SH-SY5Y (cell line): ENCODE results near the gene MX2.

Source experiments
- GATA2 ChIP-seq: IDR thresholded peaks from 2 replicates; pipeline ENCODE4 v1.6.1; 2011; ENCODE audit warnings: mild to moderate bottlenecking, low read depth, low read length
- GATA3 ChIP-seq: IDR thresholded peaks from 2 replicates; pipeline ENCODE4 v1.6.1; 2011; ENCODE audit warnings: low read depth, mild to moderate bottlenecking, low read length, moderate library complexity

MX2 gene

DNA sequence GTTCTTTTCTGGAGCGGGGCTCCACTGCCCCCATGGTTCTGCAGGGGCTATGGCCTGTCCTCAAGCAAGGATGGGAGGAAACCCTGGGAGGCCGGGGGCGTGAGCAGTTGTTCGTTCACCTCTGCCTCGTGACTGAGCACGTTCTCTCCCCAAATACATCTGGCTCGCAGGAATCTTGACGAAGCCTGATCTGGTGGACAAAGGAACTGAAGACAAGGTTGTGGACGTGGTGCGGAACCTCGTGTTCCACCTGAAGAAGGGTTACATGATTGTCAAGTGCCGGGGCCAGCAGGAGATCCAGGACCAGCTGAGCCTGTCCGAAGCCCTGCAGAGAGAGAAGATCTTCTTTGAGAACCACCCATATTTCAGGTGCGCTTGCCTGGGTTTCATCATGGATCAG, 79.7 kb downstream of the MX2 start:
- no peak for TF ChIP-seq GATA3

DNA sequence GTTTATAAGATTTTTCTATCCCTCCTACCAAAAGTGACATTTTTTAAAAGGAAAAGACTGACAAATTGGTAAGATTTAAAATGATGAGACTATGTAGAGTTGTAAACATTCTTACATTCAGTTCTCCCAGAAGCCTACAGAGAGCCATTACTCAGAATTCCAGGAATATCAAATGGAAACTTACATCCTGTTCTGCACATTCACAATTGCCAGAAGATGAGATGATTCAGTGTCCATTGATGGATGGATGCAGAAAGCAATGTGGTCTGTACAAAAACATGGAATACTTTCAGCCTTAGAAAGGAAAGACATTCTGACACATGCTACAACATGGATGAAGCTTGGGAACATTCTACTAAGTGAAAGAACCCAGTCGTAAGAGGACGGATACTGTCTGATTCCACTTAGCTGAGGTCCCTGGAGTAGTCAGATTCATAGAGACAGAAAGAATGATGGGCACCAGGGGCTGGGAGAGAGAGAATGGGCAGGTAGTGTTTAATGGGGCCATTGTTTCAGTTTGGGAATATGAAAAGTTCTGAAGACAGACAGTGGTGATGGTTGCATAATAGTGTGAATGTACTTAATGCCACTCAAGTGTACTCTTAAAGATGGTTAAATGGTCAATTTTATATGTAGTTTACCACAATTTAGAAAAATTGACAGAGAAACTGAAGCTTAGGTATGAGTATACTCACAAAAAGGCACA, 80.8 kb downstream of the MX2 start:
- TF ChIP-seq GATA3 (no peak), GATA2 (no peak)

DNA sequence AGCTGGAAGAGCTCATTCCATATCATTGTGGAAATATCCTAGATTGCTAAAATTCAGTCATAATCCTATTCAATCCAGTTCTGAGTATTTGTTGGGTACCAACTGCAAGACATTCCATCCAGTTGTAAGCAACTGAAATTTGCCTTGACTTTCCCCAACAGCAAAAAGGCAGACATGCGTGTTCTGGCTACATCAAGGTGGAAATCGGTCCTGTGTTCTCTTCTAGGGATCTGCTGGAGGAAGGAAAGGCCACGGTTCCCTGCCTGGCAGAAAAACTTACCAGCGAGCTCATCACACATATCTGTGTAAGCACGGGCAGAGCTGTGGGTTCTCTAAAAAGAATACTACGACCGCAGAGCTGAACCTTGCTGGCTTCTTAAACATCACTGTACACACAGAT, 81.7 kb downstream of the MX2 start:
- no peak for TF ChIP-seq GATA3
- TF ChIP-seq GATA2, result no peak

DNA sequence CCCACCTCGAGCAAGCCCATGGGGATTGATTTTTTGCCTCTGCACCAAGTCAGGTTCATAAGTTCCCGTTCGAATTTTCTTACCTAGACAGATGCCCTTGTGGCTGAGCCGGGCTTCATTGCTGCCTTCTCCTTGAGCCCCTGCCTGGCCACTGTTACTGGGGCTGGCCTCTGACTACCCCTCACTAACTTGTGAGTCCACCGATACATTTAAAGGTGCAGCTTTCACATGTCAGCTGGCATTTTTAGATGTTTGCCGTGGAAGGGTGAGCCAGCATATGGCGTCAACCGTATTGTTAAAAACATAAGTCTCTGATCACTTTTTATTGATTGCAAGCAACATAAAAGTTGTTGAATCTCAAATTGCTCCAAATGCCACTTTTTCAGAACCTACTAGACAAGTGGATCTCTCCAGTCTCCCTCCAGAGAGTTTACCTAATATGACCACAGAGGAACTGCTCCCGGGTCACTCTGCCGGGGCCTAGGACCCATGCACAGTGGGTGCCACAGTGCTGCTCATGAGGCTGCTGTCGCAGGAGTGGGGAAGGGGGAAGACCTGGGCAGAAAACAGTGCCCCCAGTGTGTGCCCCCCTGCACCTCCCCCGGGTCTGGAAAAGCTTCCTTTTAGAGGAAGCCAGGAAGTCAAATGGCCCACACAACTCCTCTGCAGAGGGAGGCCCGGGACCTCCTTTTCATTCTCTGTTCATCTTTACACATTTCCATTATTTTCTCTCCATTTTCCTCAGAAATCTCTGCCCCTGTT, 83.1 kb downstream of the MX2 start:
- no peak for TF ChIP-seq GATA2
- no peak for TF ChIP-seq GATA3

DNA sequence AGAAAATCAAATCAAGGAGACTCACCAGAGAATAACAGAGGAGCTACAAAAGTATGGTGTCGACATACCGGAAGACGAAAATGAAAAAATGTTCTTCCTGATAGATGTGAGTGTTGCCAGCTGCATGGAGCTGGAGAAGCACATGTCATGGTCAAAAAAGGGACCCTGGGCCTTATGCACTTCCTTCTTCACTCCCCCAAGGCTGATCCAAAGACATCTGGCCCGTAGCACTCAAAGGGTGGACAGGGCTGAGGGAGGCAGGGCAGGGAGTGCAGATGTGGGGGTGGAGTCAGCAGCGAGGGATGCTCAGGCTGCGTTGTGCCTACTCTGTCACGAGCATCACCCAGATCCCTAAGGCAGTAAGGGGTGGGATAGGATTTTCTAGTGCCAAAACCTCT, 83.6 kb downstream of the MX2 start:
- no peak for TF ChIP-seq GATA3
- no peak for TF ChIP-seq GATA2

DNA sequence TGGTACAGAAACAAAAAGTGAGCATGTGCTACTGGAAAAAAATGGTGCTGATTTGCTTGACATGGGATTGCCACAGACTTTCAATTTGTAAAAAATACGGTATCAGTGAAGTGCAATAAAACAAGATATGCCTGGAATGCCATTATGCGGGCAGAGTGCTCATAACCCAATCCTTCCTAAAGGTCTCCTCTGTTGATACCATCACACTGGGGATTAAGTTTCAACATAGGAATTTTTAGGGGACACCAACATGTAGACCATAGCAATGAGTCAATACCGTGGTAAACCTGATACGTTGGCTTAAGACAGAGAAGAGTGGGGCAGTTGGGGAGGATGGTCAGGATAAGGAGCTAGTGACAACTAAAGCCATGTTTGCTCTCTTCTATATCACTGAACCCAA, 84.8 kb downstream of the MX2 start:
- TF ChIP-seq GATA2 (no peak), GATA3 (no peak)

DNA sequence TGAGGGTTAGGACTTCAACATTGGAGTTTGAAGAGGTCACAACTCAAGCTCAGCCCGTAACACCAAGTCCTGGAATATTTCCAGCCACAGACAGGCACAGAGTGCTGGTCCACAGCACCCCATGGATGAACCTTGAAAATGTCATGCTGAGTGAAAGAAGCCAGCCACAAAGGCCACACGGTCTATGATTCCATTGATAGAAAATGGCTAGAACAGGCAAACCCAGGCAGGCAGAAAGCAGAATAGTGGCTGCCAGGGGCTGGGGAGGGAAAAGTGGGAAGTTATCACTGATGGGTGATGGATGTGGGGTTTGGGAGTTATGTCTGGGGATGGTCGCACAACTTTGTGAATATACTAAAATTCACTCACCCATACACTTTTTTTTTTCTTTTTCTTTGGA, 85.5 kb downstream of the MX2 start:
- TF ChIP-seq GATA2 (no peak), GATA3 (no peak)

DNA sequence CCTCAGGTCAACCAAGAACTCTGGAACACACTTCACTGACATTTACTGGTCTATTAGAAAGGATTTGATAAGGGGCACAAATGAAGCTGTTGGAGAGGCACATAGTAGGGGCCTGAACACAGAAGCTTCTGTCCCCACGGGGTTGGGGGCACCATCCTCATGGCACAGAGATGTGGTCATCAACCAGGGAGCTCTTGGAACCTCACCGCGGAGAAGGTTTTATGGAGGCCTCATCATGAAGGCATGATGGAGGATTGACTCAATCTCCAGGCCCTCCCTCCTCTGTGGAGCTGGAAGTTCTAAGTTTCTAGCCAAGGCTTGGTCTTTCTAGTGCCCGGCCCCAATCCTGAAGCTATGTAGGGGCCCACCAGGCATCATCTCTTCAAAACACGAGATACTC, 87.8 kb downstream of the MX2 start:
- TF ChIP-seq GATA2 (no peak), GATA3 (no peak)

DNA sequence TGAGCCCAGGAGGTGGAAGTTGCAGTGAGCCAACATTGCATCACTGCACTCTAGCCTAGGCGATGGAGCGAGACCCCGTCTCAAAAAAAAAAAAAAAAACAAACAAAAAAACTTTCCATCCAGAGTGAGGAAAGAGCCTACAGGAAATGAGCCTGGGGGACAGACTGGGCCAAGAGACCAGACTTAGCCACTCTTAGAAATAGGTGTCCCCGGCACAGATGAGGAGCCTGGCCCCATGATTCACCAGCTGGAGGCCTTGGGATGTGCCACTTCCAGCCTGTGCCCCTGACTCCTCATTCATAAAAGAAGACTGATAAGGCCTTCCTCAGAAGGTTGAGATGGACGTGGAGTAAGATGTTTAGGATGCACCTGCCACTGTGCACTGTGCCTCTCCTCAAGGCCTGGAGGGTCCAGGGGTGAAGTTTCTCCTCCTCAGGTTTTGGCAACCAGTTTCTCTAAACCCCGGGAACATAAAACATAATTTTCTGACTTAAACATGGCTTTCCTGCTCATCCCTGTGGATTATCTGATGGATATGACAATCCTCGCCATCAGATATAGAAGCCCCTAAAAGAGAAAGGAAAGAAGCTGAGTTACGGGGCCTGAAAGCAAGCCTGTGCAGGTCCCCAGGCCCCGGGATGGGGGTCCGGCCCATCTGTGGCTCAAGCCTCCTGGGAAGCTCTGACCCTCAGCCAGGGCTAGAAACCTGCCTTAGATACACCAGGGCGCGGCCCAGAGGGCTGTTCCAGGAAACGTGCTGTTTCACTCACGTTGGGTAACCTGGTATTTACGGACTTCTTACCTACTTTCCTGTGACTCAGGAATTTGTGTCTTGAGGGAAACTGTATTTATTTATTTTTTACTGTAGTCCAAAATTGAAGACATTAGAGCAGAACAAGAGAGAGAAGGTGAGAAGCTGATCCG, 90.2 kb downstream of the MX2 start:
- TF ChIP-seq GATA2 (no peak), GATA3 (no peak)

DNA sequence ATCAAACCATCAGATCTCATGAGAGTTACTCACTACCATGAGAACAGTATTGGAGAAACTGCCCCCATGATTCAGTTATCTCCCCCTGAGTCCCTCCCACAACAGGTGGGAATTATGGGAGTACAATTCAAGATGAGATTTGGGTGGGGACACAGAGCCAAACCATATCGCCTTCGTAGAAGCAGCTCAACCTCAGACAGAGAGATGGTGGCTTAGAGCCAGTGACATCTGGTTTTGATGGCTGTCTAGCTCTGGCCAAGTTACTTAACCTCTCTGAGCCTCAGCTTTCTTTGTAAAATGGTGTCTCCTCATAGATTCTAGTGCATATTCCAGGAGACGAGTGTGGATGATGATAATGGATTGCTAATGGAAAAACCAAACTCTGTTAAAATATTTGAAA, 91.4 kb downstream of the MX2 start:
- no peak for TF ChIP-seq GATA3
- no peak for TF ChIP-seq GATA2

DNA sequence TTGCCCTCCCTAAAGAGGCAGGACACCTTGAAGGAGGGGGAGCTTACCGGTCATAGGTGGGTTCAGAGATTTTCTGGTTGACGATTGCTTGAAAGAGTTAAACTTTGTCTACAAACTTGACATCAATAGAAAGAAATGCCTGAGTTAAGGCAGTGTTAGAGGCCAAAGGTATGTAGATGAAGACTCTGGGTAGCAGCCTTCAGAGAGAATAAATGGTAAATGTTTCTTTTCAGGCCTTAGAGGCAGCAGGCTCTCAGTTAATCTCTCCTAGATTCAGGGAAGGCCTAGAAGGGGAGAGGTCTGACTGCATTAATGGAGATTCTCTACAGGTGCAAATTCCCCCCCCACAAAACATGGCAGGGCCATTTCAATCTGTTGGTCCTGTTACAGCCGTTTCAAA, 91.9 kb downstream of the MX2 start:
- no peak for TF ChIP-seq GATA3
- no peak for TF ChIP-seq GATA2

DNA sequence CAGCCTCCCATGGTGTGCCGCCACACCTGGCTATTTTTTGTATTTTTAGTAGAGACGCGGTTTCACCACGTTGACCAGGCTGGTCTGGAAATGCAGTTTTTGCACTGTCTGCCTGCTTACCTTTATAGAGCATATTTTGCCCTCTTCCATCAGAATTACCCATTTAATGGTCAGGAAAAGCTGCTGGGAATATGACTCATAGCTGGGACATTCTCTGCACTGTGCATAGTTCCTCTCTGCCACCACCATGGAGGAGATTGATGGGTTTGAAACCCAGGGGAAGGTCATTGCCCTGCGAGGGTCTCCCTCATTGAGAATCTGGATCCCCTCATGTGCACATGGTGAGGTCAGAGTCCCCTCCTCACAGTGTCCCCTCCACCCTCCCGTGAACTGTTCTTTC, 96.3 kb downstream of the MX2 start:
- no peak for TF ChIP-seq GATA2
- TF ChIP-seq GATA3, result no peak

DNA sequence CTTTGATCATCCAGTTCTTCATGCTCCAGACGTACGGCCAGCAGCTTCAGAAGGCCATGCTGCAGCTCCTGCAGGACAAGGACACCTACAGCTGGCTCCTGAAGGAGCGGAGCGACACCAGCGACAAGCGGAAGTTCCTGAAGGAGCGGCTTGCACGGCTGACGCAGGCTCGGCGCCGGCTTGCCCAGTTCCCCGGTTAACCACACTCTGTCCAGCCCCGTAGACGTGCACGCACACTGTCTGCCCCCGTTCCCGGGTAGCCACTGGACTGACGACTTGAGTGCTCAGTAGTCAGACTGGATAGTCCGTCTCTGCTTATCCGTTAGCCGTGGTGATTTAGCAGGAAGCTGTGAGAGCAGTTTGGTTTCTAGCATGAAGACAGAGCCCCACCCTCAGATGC, 96.7 kb downstream of the MX2 start:
- no peak for TF ChIP-seq GATA2
- TF ChIP-seq GATA3, result no peak
